ENCODE measurements around the gene PCDHGA3.
"Not testable (repeated sequence)": the region's sequence is repeated elsewhere in the genome, so short reads cannot be mapped to it uniquely, and the experiment has no call there.

PCDHGA3 gene

GRCh38 chr5:141373673-141374317 lies 30.2 kb downstream of the PCDHGA3 start, which contains the start of gene PCDHGA6:
Gene PCDHGA6 (plus strand): TSS chr5:141373891. CDS start chr5:141374084, 193 bp downstream.
- no peaks in the 10 kb centered on the region; the same call in 1 of the 2 replicates for H3K9me3 ChIP-seq (ENCODE audit: control insufficient read depth, insufficient read depth, low read depth, low read length)
- POLR2A ChIA-PET = no interaction called here
- H3K4me1 ChIP-seq (ENCODE audit: control insufficient read depth, insufficient read depth, low read length) = no peaks in the 10 kb centered on the region
- CTCF ChIA-PET = interaction anchor here (0.5 to 3.3 kb wide), 20 partner anchors 18 to 591 kb away, joined by 3 to 14 read pairs (median 4); partner anchors contain the start of genes PCDHB11, PCDHB15, PCDHGA11 and PCDHGA8
- H3K27ac ChIP-seq (ENCODE audit: extremely low read depth, low read depth, low read length) = no peak within 1 kb of the TSS
- no peak within 1 kb of the TSS for H3K4me3 ChIP-seq (ENCODE audit: low read depth, low read length)
- no peak for TF ChIP-seq ZNF354C (tag by site-specific recombination; IDR thresholded peaks at IDR 0.05; ENCODE audit: borderline replicate concordance, low read depth)
- TF ChIP-seq ZNF654 (tag by site-specific recombination; IDR thresholded peaks at IDR 0.05; ENCODE audit: low read depth) = peak; percentile 48
- 0 out of 2 replicates have a peak, but pooled peaks have one; percentile 45 for TF ChIP-seq ZNF2 (tag by site-specific recombination; IDR thresholded peaks at IDR 0.05)
- no peaks in the 10 kb centered on the region for H3K36me3 ChIP-seq (ENCODE audit: control insufficient read depth in 2 of 2, insufficient read depth in 1 of 2, low read length in 2 of 2)

GRCh38 chr5:141374627-141375026 lies 31.0 kb downstream of the PCDHGA3 start:
- Histone ChIP-seq H3K4me1 (ENCODE audit: control insufficient read depth, insufficient read depth, low read length) (no peaks in the 10 kb centered on the region), H3K27ac (ENCODE audit: extremely low read depth, low read depth, low read length) (no peak overlapping the region), H3K4me3 (ENCODE audit: low read depth, low read length) (no peak overlapping the region), H3K36me3 (ENCODE audit: control insufficient read depth in 2 of 2, insufficient read depth in 1 of 2, low read length in 2 of 2) (no peaks in the 10 kb centered on the region), H3K9me3 (ENCODE audit: control insufficient read depth, insufficient read depth, low read depth, low read length) (no peaks in the 10 kb centered on the region; the same call in 1 of the 2 replicates)
- no peak for TF ChIP-seq ZNF155 (tag by site-specific recombination; IDR thresholded peaks at IDR 0.05)
- no peak for TF ChIP-seq ZNF366 (tag by site-specific recombination; conservative IDR thresholded peaks at IDR 0.05)
- no peak for TF ChIP-seq ZNF221 (tag by site-specific recombination; IDR thresholded peaks at IDR 0.05; ENCODE audit: borderline replicate concordance)
- no peak for TF ChIP-seq ZBTB21 (tag by site-specific recombination; IDR thresholded peaks at IDR 0.05)
- no peak for TF ChIP-seq GLI2 (tag by site-specific recombination; IDR thresholded peaks at IDR 0.05; ENCODE audit: borderline replicate concordance, low read depth)
- TF ChIP-seq ZNF488 (tag by site-specific recombination; IDR thresholded peaks at IDR 0.05) = no peak
- TF ChIP-seq OVOL3 (tag by site-specific recombination; IDR thresholded peaks at IDR 0.05) = no peak
- no peak for TF ChIP-seq ZSCAN5A (tag by site-specific recombination; IDR thresholded peaks at IDR 0.05)
- TF ChIP-seq PRDM1 (tag by site-specific recombination; IDR thresholded peaks at IDR 0.05) = no peak
- no peak for TF ChIP-seq ZNF658 (tag by site-specific recombination; IDR thresholded peaks at IDR 0.05)
- no peak for TF ChIP-seq SP3 (tag by site-specific recombination; IDR thresholded peaks at IDR 0.05)
- TF ChIP-seq GFI1B (tag by site-specific recombination; IDR thresholded peaks at IDR 0.05) = no peak
- no peak for TF ChIP-seq ZNF37A (tag by site-specific recombination; IDR thresholded peaks at IDR 0.05)
- TF ChIP-seq ZNF639 (tag by site-specific recombination; IDR thresholded peaks at IDR 0.05) = no peak
- TF ChIP-seq ZNF660 (tag by site-specific recombination; IDR thresholded peaks at IDR 0.05) = no peak
- TF ChIP-seq ZNF112 (tag by site-specific recombination; IDR thresholded peaks at IDR 0.05) = no peak
- no peak for TF ChIP-seq ZNF24 (tag by site-specific recombination; IDR thresholded peaks at IDR 0.05)
- TF ChIP-seq ZNF785 (tag by site-specific recombination; IDR thresholded peaks at IDR 0.05) = no peak
- no peak for TF ChIP-seq KLF10 (tag by site-specific recombination; IDR thresholded peaks at IDR 0.05)
- TF ChIP-seq ZNF654 (tag by site-specific recombination; IDR thresholded peaks at IDR 0.05; ENCODE audit: low read depth) = no peak
- ChIA-PET CTCF (interaction anchor here (0.6 to 3.3 kb wide), 15 partner anchors 13 to 1614 kb away, joined by 3 to 14 read pairs (median 4); partner anchors contain the start of genes PCDHB11, PCDHB15, PCDHGA11 and PCDHGA8), POLR2A (no interaction called here)

GRCh38 chr5:141375444-141376155 lies 32.0 kb downstream of the PCDHGA3 start:
- H3K4me1 ChIP-seq (ENCODE audit: control insufficient read depth, insufficient read depth, low read length); H3K27ac ChIP-seq (ENCODE audit: extremely low read depth, low read depth, low read length); H3K36me3 ChIP-seq (ENCODE audit: control insufficient read depth in 2 of 2, insufficient read depth in 1 of 2, low read length in 2 of 2); H3K9me3 ChIP-seq (ENCODE audit: control insufficient read depth, insufficient read depth, low read depth, low read length); POLR2A ChIA-PET; H3K4me3 ChIP-seq (ENCODE audit: low read depth, low read length): not testable (repeated sequence)
- CTCF ChIA-PET = interaction anchor here (0.7 to 3.3 kb wide), 4 partner anchors 22 to 188 kb away, joined by 3 to 11 read pairs (median 8); partner anchors contain the start of gene PCDHGB5

Data from HEK293 (cell line).